NCI-H1694 treated with DMSO at 0.1 percent for 48 hours (cell line): Measurements from ENCODE around the gene PCDHGB6.
"Not testable (repeated sequence)": the region's sequence is repeated elsewhere in the genome, so short reads cannot be mapped to it uniquely, and the experiment has no call there.

Experiments used
- DNase-seq: peaks from one replicate; lab custom pipeline; 2025; lab: John Stamatoyannopoulos, UW

The PCDHGB6 gene

DNA sequence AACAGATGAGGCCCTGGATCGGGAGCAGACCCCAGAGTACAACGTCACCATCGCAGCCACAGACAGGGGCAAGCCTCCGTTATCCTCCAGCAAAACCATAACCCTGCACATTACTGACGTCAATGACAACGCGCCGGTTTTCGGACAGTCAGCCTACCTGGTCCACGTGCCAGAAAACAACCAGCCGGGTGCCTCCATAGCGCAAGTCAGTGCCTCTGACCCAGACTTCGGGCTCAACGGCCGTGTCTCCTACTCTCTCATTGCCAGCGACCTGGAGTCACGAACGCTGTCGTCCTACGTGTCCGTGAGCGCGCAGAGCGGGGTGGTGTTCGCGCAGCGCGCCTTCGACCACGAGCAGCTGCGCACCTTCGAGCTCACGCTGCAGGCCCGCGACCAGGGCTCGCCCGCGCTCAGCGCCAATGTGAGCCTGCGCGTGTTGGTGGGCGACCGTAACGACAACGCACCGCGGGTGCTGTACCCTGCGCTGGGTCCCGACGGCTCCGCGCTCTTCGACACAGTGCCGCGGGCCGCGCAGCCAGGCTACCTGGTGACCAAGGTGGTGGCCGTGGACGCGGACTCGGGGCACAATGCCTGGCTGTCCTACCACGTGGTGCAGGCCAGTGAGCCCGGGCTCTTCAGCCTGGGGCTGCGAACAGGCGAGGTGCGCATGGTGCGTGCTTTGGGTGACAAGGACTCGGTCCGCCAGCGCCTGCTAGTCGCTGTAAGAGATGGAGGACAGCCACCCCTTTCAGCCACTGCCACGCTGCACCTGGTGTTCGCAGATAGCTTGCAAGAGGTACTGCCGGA is 11.5 kb downstream of the PCDHGB6 start:
- no peak for DNase-seq

- no peak for DNase-seq
Observed at GRCh38 chr5:141420855-141421488, 13.2 kb downstream of the PCDHGB6 start, which contains the start of gene PCDHGA11. PCDHGA11 (plus strand) TSS chr5:141421051; CDS start chr5:141421228, 177 bp downstream.

DNA sequence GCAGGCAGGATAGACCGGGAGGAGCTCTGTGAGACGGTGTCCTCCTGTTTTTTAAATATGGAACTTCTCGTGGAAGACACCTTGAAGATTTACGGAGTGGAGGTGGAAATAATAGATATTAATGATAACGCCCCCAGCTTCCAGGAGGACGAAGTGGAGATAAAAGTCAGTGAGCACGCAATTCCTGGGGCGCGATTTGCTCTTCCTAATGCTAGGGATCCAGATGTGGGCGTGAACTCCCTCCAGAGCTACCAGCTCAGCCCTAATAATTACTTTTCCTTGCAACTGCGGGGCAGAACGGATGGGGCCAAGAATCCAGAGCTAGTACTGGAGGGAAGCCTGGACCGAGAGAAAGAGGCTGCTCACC is 13.7 kb downstream of the PCDHGB6 start:
- no peak for DNase-seq

DNA sequence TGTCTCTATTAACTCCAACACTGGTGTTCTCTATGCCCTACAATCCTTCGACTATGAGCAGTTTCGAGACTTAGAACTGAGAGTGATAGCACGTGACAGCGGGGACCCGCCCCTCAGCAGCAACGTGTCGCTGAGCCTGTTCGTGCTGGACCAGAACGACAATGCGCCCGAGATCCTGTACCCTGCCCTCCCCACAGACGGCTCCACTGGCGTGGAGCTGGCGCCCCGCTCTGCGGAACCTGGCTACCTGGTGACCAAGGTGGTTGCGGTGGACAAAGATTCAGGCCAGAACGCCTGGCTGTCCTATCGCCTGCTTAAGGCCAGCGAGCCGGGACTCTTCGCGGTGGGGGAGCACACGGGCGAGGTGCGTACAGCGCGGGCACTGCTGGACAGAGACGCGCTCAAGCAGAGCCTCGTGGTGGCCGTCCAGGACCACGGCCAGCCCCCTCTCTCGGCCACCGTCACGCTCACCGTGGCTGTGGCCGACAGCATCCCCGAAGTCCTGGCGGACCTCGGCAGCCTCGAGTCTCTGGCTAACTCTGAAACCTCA is 15.0 kb downstream of the PCDHGB6 start:
- no peak for DNase-seq

- no peak for DNase-seq
Observed at GRCh38 chr5:141427783-141428426, 20.1 kb downstream of the PCDHGB6 start.

- DNase-seq = no peak
Observed at GRCh38 chr5:141430332-141431113, 22.7 kb downstream of the PCDHGB6 start, which contains the start of gene PCDHGA12. PCDHGA12 (plus strand) TSS chr5:141430507; CDS start chr5:141430760, 253 bp downstream.

DNA sequence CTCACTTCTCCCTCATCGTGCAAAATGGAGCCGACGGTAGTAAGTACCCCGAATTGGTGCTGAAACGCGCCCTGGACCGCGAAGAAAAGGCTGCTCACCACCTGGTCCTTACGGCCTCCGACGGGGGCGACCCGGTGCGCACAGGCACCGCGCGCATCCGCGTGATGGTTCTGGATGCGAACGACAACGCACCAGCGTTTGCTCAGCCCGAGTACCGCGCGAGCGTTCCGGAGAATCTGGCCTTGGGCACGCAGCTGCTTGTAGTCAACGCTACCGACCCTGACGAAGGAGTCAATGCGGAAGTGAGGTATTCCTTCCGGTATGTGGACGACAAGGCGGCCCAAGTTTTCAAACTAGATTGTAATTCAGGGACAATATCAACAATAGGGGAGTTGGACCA is 23.5 kb downstream of the PCDHGB6 start:
- no peak for DNase-seq

DNA sequence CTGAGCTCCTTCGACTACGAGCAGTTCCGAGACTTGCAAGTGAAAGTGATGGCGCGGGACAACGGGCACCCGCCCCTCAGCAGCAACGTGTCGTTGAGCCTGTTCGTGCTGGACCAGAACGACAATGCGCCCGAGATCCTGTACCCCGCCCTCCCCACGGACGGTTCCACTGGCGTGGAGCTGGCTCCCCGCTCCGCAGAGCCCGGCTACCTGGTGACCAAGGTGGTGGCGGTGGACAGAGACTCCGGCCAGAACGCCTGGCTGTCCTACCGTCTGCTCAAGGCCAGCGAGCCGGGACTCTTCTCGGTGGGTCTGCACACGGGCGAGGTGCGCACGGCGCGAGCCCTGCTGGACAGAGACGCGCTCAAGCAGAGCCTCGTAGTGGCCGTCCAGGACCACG is 24.5 kb downstream of the PCDHGB6 start:
- DNase-seq = not testable (repeated sequence)

DNA sequence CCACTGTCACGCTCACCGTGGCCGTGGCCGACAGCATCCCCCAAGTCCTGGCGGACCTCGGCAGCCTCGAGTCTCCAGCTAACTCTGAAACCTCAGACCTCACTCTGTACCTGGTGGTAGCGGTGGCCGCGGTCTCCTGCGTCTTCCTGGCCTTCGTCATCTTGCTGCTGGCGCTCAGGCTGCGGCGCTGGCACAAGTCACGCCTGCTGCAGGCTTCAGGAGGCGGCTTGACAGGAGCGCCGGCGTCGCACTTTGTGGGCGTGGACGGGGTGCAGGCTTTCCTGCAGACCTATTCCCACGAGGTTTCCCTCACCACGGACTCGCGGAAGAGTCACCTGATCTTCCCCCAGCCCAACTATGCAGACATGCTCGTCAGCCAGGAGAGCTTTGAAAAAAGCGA is 24.9 kb downstream of the PCDHGB6 start:
- not testable (repeated sequence) for DNase-seq

DNA sequence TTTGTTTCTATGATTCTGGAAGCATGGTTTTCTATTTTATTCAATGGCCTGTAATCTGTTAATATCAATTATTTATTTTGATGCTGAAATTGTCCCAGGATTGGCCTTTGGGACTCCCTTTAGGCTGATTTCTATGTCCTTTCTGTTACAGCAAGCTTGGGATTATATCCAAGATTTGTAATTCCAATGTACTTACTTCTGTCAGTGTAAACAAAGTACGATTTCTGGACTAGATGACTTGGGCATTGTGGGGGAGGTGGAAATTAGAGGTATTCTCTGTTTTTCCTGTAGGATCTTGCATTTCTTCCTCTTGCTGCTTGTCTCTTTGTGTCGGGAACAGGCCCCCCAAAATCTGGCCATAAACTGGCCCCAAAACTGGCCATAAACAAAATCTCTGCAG is 26.2 kb downstream of the PCDHGB6 start:
- no peak for DNase-seq

GRCh38 chr5:141437221-141437620 is 29.4 kb downstream of the PCDHGB6 start:
- DNase-seq = no peak

GRCh38 chr5:141439411-141440141 is 31.8 kb downstream of the PCDHGB6 start:
- no peak for DNase-seq

GRCh38 chr5:141440341-141440740 is 32.5 kb downstream of the PCDHGB6 start:
- no peak for DNase-seq

- no peak for DNase-seq
Observed at GRCh38 chr5:141441571-141442170, 33.9 kb downstream of the PCDHGB6 start.
